ENCODE results near the gene SPAG16.

GRCh38 chr2:213792045-213792444 lies 507.8 kb downstream of the SPAG16 start:
- no peak for TF ChIP-seq CTCF (conservative IDR thresholded peaks at IDR 0.05; ENCODE audit: low read depth, low read length)
- no peak for TF ChIP-seq EZH2 (IDR thresholded peaks at IDR 0.05; ENCODE audit: low read length, unreplicated experiment)
